C4-2B (cell line): ENCODE measurements around the gene SLC19A3.

ENCODE experiments used
- CTCF ChIP-seq: fragments of 450-650 bp; conservative IDR thresholded peaks from 2 replicates; pipeline ENCODE4 v1.5.1; 2017; ENCODE audit warnings: mild to moderate bottlenecking
- ZFX ChIP-seq: fragments of 450-650 bp; IDR thresholded peaks from 2 replicates; pipeline ENCODE4 v1.6.1; 2017

GRCh38 chr2:227745594-227745993, 27.8 kb upstream of the SLC19A3 start, which contains the start of gene SCYGR8:
- TF ChIP-seq CTCF (no peak), ZFX (no peak)
